NCI-H748 treated with DMSO at 0.1 percent for 48 hours (cell line): ENCODE data around the gene IDH2.

Source experiments
- DNase-seq: peaks from one replicate; lab custom pipeline; 2025; lab: John Stamatoyannopoulos, UW

Gene IDH2

GRCh38 chr15:90043530-90044010, 58.7 kb downstream of the IDH2 start:
- no peak for DNase-seq

- DNase-seq = no peak
Observed at GRCh38 chr15:90042766-90043529, 59.3 kb downstream of the IDH2 start.

GRCh38 chr15:90042356-90042755, 59.9 kb downstream of the IDH2 start:
- no peak for DNase-seq

GRCh38 chr15:90040618-90041017, 61.6 kb downstream of the IDH2 start:
- no peak for DNase-seq

GRCh38 chr15:90039996-90040395, 62.3 kb downstream of the IDH2 start:
- no peak for DNase-seq

- no peak for DNase-seq
Observed at GRCh38 chr15:90038632-90039095, 63.6 kb downstream of the IDH2 start.

GRCh38 chr15:90037961-90038631, 64.2 kb downstream of the IDH2 start:
- DNase-seq = no peak

- no peak for DNase-seq
Observed at GRCh38 chr15:90037511-90037860, 64.8 kb downstream of the IDH2 start.

GRCh38 chr15:90036806-90037510, 65.3 kb downstream of the IDH2 start:
- DNase-seq = no peak

- no peak for DNase-seq
Observed at GRCh38 chr15:90036343-90036742, 65.9 kb downstream of the IDH2 start.

GRCh38 chr15:90035840-90036230, 66.4 kb downstream of the IDH2 start:
- no peak for DNase-seq

GRCh38 chr15:90035095-90035839, 67.0 kb downstream of the IDH2 start:
- peak; percentile 20 for DNase-seq

- no peak for DNase-seq
Observed at GRCh38 chr15:90033448-90033847, 68.8 kb downstream of the IDH2 start.
